Measurements from ENCODE around the gene EXOC8.
A peak's percentile ranks its signal among the peaks of the same experiment; 100 is the strongest.
"Not testable (repeated sequence)": the region's sequence is repeated elsewhere in the genome, so short reads cannot be mapped to it uniquely, and the experiment has no call there.

The EXOC8 gene

GRCh38 chr1:231354330-231355020, 16.8 kb upstream of the EXOC8 start:
- no peak for DNase-seq

GRCh38 chr1:231353086-231353485, 15.4 kb upstream of the EXOC8 start:
- no peak for DNase-seq

GRCh38 chr1:231351816-231352215, 14.2 kb upstream of the EXOC8 start:
- DNase-seq: no peak

GRCh38 chr1:231348856-231349255, 11.2 kb upstream of the EXOC8 start:
- DNase-seq: not testable (repeated sequence)

GRCh38 chr1:231348442-231348841, 10.8 kb upstream of the EXOC8 start:
- DNase-seq: no peak

- no peak for DNase-seq
Measured at GRCh38 chr1:231347961-231348360, 10.3 kb upstream of the EXOC8 start.

- no peak for DNase-seq
Measured at GRCh38 chr1:231340328-231341013, 2.8 kb upstream of the EXOC8 start.

- DNase-seq: peak in 3 of 56 donors; percentile 57 to 64 (median 58)
Measured at GRCh38 chr1:231338270-231339128, 847 bp upstream of the EXOC8 start, which contains the start of gene SPRTN. Gene SPRTN (plus strand): TSS chr1:231338293. CDS start chr1:231338384, 91 bp downstream.

GRCh38 chr1:231337043-231337471, 595 bp downstream of the EXOC8 start:
- DNase-seq: peak in 8 of 56 donors; percentile 31 to 68 (median 37)

GRCh38 chr1:231335663-231336602, 1.7 kb downstream of the EXOC8 start:
- no peak for DNase-seq

GRCh38 chr1:231334952-231335351, 2.7 kb downstream of the EXOC8 start:
- DNase-seq: no peak

GRCh38 chr1:231334079-231334666, 3.5 kb downstream of the EXOC8 start:
- DNase-seq: no peak

- no peak for DNase-seq
Measured at GRCh38 chr1:231332761-231333160, 4.9 kb downstream of the EXOC8 start.

- DNase-seq: no peak
Measured at GRCh38 chr1:231329483-231329882, 8.2 kb downstream of the EXOC8 start.

- DNase-seq: no peak
Measured at GRCh38 chr1:231327617-231328016, 10.0 kb downstream of the EXOC8 start.

GRCh38 chr1:231326248-231326647, 11.4 kb downstream of the EXOC8 start:
- DNase-seq: no peak

GRCh38 chr1:231324660-231325059, 13.0 kb downstream of the EXOC8 start:
- DNase-seq: no peak

GRCh38 chr1:231322880-231323530, 14.6 kb downstream of the EXOC8 start:
- no peak for DNase-seq

- no peak for DNase-seq
Measured at GRCh38 chr1:231319080-231319479, 18.6 kb downstream of the EXOC8 start.

- DNase-seq: no peak
Measured at GRCh38 chr1:231318568-231318967, 19.1 kb downstream of the EXOC8 start.

All from nucleus accumbens (tissue), 56 donors.